Measurements from ENCODE around the gene USP9X. TPM values are rescaled to one million over a fixed set of nuclear protein-coding genes. Genes with fewer than 3 reads are reported as not detected.

The USP9X gene
- total RNA-seq, 1 donor from 2014 or later = 75.6 TPM

- TF ChIP-seq CTCF (IDR thresholded peaks at IDR 0.05) = no peak
- Histone ChIP-seq H3K36me3 (no peaks in the 10 kb centered on the region), H3K9me3 (no peaks in the 10 kb centered on the region), H3K4me1 (peaks cover 3% of the 10 kb centered on the region), H3K4me3 (no peak overlapping the region), H3K27ac (no peak overlapping the region), H3K27me3 (ENCODE audit: low read depth) (no peaks in the 10 kb centered on the region)
- no peak for DNase-seq
- ATAC-seq = no peak
- intact Hi-C loops (cut with DNase I) = no loop called here
Observed at GRCh38 chrX:41082783-41083182, 2.5 kb upstream of the USP9X start.

GRCh38 chrX:41084044-41084892 lies 977 bp upstream of the USP9X start:
- H3K4me3 ChIP-seq = peak overlapping the region; percentile 72
- no peaks in the 10 kb centered on the region for H3K27me3 ChIP-seq (ENCODE audit: low read depth)
- H3K4me1 ChIP-seq = peaks cover 12% of the 10 kb centered on the region
- intact Hi-C loops (cut with DNase I) = no loop called here
- DNase-seq (peak; percentile 96), ATAC-seq (peak; percentile 90 to 93)
- H3K27ac ChIP-seq = peak overlapping the region; percentile 99
- TF ChIP-seq CTCF (IDR thresholded peaks at IDR 0.05) = no peak
- H3K36me3 ChIP-seq = no peaks in the 10 kb centered on the region
- H3K9me3 ChIP-seq = no peaks in the 10 kb centered on the region

GRCh38 chrX:41085512-41085877 lies 250 bp downstream of the USP9X start:
- intact Hi-C loops (cut with DNase I) = no loop called here
- H3K4me3 ChIP-seq = peak overlapping the region; percentile 72
- peak; percentile 61 to 63 for ATAC-seq
- no peaks in the 10 kb centered on the region for H3K9me3 ChIP-seq
- H3K27me3 ChIP-seq (ENCODE audit: low read depth) = no peaks in the 10 kb centered on the region
- peak overlapping the region; percentile 99 for H3K27ac ChIP-seq
- TF ChIP-seq CTCF (IDR thresholded peaks at IDR 0.05) = no peak
- H3K36me3 ChIP-seq = no peaks in the 10 kb centered on the region
- DNase-seq = peak; percentile 82
- peaks cover 24% of the 10 kb centered on the region for H3K4me1 ChIP-seq

DNA sequence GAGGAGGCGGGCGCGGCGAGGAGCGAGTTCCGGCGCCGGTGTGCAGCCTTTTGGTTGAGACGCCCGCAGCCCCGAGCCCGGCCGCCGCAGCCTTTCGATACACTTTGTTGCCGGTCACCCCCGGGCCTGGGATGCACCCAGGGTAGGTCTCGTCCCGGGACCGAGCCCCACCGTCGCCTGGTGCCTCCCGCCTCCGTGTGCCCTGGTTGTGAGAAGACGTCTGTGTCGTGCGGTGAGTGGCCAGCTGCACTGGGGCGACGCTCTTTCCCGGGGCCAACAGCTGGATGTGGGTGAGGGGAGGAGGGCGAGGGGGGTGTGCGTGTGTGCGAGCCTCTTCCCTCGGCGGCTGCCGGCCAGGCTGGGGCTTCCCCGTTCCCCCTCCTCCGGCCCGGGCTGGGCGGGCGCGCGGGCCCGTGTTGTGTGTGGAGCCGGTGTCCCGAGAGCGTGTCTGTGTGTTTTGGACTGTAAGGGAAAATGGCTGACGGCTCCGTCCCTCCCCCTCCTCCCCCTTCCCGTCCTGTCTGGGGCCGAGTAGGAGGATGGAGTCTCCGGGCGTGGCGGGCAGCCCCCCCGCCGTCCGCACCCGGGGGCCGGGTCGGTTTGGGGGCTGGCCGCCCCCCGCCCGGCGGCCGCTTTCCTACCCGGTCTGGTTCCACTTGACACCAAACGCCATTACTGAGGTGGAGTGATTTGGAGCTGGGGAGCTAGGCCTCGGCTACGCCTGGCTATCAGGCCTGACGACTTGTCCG lies 807 bp downstream of the USP9X start:
- Histone ChIP-seq H3K36me3 (no peaks in the 10 kb centered on the region), H3K4me3 (peak overlapping the region; percentile 72), H3K9me3 (no peaks in the 10 kb centered on the region), H3K27me3 (ENCODE audit: low read depth) (no peaks in the 10 kb centered on the region), H3K4me1 (peaks cover 30% of the 10 kb centered on the region), H3K27ac (peak overlapping the region; percentile 99)
- no peak for TF ChIP-seq CTCF (IDR thresholded peaks at IDR 0.05)
- ATAC-seq (peak; percentile 12 to 34), DNase-seq (peak; percentile 58)
- intact Hi-C loops (cut with DNase I) = no loop called here

- Histone ChIP-seq H3K4me1 (peaks cover 35% of the 10 kb centered on the region), H3K27me3 (ENCODE audit: low read depth) (no peaks in the 10 kb centered on the region), H3K27ac (peak overlapping the region; percentile 99), H3K4me3 (peak overlapping the region; percentile 72), H3K9me3 (no peaks in the 10 kb centered on the region), H3K36me3 (no peaks in the 10 kb centered on the region)
- intact Hi-C loops (cut with DNase I) = no loop called here
- DNase-seq = no peak
- ATAC-seq = no peak
- no peak for TF ChIP-seq CTCF (IDR thresholded peaks at IDR 0.05)
Observed at GRCh38 chrX:41086627-41086932, 1.3 kb downstream of the USP9X start.
